HG03095 (cell line): ENCODE measurements around the gene OAT.
"Not testable (repeated sequence)": the region's sequence is repeated elsewhere in the genome, so short reads cannot be mapped to it uniquely, and the experiment has no call there.

Experiments
- ATAC-seq: cut with Tn5 transposase; IDR thresholded peaks from one replicate; pipeline ENCODE4 v1.9.1; 2021; ENCODE audit warnings: moderate library complexity; ENCODE audit not compliant: unreplicated experiment

OAT gene

GRCh38 chr10:124447751-124448466 is 29.2 kb upstream of the OAT start:
- no peak for ATAC-seq

GRCh38 chr10:124446830-124447750 is 28.4 kb upstream of the OAT start:
- no peak for ATAC-seq

- not testable (repeated sequence) for ATAC-seq
Measured at GRCh38 chr10:124441694-124442093, 23.0 kb upstream of the OAT start.

- ATAC-seq: peak; percentile 76
Measured at GRCh38 chr10:124436191-124436638, 17.5 kb upstream of the OAT start.

GRCh38 chr10:124435683-124436082 is 17.0 kb upstream of the OAT start:
- not testable (repeated sequence) for ATAC-seq

- ATAC-seq: no peak
Measured at GRCh38 chr10:124433461-124433860, 14.7 kb upstream of the OAT start.

- no peak for ATAC-seq
Measured at GRCh38 chr10:124430077-124430476, 11.4 kb upstream of the OAT start.

GRCh38 chr10:124429576-124429975 is 10.9 kb upstream of the OAT start:
- ATAC-seq: no peak

- no peak for ATAC-seq
Measured at GRCh38 chr10:124428207-124428777, 9.6 kb upstream of the OAT start.

- ATAC-seq: no peak
Measured at GRCh38 chr10:124425227-124425962, 6.7 kb upstream of the OAT start.

GRCh38 chr10:124423813-124424212 is 5.1 kb upstream of the OAT start:
- no peak for ATAC-seq

GRCh38 chr10:124422742-124423141 is 4.0 kb upstream of the OAT start:
- no peak for ATAC-seq

- ATAC-seq: no peak
Measured at GRCh38 chr10:124420254-124420653, 1.5 kb upstream of the OAT start.

- ATAC-seq: no peak
Measured at GRCh38 chr10:124419635-124420034, 912 bp upstream of the OAT start.

GRCh38 chr10:124417895-124418725 is 613 bp downstream of the OAT start:
- ATAC-seq: peak; percentile 24

GRCh38 chr10:124416733-124417132 is 2.0 kb downstream of the OAT start:
- no peak for ATAC-seq

- no peak for ATAC-seq
Measured at GRCh38 chr10:124415210-124415609, 3.5 kb downstream of the OAT start.

GRCh38 chr10:124414076-124414475 is 4.6 kb downstream of the OAT start:
- ATAC-seq: no peak

GRCh38 chr10:124409696-124410095 is 9.0 kb downstream of the OAT start:
- ATAC-seq: no peak

- ATAC-seq: no peak
Measured at GRCh38 chr10:124408357-124408756, 10.4 kb downstream of the OAT start.
